Vagina (tissue), 2 donors: ENCODE results near the gene ADRB2. TPM values are rescaled to one million over a fixed set of nuclear protein-coding genes. Genes with fewer than 3 reads are reported as not detected.

Experiments
- DNase-seq, 2 donors: peaks; one replicate each; pipeline ENCODE4 v3.0.0-alpha.2; 2017; ENCODE audit errors: extremely low spot score in 2 of 2
- H3K27ac ChIP-seq: fragments of 200-600 bp; sonication (generic); one replicate; pipeline ENCODE4 v1.5.1; 2019
- H3K27me3 ChIP-seq: fragments of 200-600 bp; sonication (generic); one replicate; pipeline ENCODE4 v1.5.1; 2019
- H3K36me3 ChIP-seq, 2 donors: fragments of 200-600 bp; sonication (generic); one replicate each; pipeline ENCODE4 v1.5.1; 2017 to 2019
- H3K4me1 ChIP-seq: fragments of 200-600 bp; sonication (generic); one replicate; pipeline ENCODE4 v1.5.1; 2019
- H3K4me3 ChIP-seq, 2 donors: fragments of 200-600 bp; sonication (generic); 1 replicate in 1 of 2; 2 replicates in 1 of 2; pipeline ENCODE4 v1.5.1; 2016 to 2019
- H3K9me3 ChIP-seq: fragments of 200-600 bp; sonication (generic); one replicate; pipeline ENCODE4 v1.5.1; 2019
- CTCF ChIP-seq, 3 experiments: fragments of 450-650 bp in 2 of 3; fragments of 200-600 bp in 1 of 3; sonication (generic) in 1 of 3; IDR thresholded peaks; one replicate each; pipeline ENCODE4 v1.5.1; 2017 to 2019; ENCODE audit warnings: antibody characterized with exemption in 3 of 3, mild to moderate bottlenecking in 2 of 3, moderate library complexity in 2 of 3
- POLR2A ChIP-seq, 2 donors: fragments of 450-650 bp; IDR thresholded peaks; one replicate each; pipeline ENCODE4 v1.6.1; 2017; ENCODE audit warnings: antibody characterized with exemption in 2 of 2, mild to moderate bottlenecking in 2 of 2, moderate library complexity in 2 of 2
- POLR2AphosphoS5 ChIP-seq, 2 donors: sonication (generic); formaldehyde crosslinking; IDR thresholded peaks; one replicate each; pipeline ENCODE4 v1.9.0; 2017; ENCODE audit warnings: antibody characterized with exemption in 2 of 2, mild to moderate bottlenecking in 2 of 2, low read depth in 1 of 2; ENCODE audit not compliant: insufficient read depth in 1 of 2
- intact Hi-C: fragments of 100-400 bp; cut with DNase I; formaldehyde crosslinking; loops from one replicate; pipeline ENCODE4 v1.15.1; 2023
- total RNA-seq: library from RNA; depleted of rRNA; stranded (reverse); fragments of >200 nt; gene quantifications from one replicate; pipeline ENCODE4 v1.2.3, GENCODE V29; 2016

Gene ADRB2
- total RNA-seq, 1 donor from 2014 or later, result 43.2 TPM

DNA sequence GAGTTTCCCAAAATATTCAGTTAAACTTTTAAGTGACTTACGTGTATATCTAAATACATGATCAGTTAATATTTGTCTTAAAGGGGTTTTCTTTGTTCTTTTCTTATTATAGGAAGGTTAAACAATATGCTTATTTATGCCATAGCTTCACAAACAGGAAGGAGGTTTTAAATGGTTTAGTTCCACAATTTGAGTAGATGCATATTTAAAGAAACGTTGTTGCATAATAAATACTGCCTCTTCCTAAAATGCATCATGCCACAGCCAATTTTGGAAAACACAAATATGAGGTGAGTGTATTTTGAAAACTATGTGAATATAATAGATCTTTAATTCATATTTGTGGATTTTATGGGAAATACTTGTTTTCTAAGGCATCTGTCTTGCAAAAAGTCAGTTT lies 2.5 kb upstream of the ADRB2 start:
- DNase-seq, result no peak
- TF ChIP-seq CTCF (IDR thresholded peaks at IDR 0.05) (no peak), POLR2A (IDR thresholded peaks at IDR 0.05) (no peak), POLR2AphosphoS5 (IDR thresholded peaks at IDR 0.05; ENCODE audit: insufficient read depth in 1 of 2, low read depth in 1 of 2) (no peak)
- Histone ChIP-seq H3K4me3 (no peak overlapping the region), H3K9me3 (no peaks in the 10 kb centered on the region), H3K27me3 (no peaks in the 10 kb centered on the region), H3K27ac (no peak overlapping the region), H3K36me3 (no peaks in the 10 kb centered on the region), H3K4me1 (peaks cover 25% of the 10 kb centered on the region)
- intact Hi-C loops, result no loop called here

GRCh38 chr5:148825716-148826052 lies 727 bp upstream of the ADRB2 start:
- no peaks in the 10 kb centered on the region for H3K36me3 ChIP-seq
- H3K27me3 ChIP-seq, result no peaks in the 10 kb centered on the region
- no peak for TF ChIP-seq POLR2A (IDR thresholded peaks at IDR 0.05)
- TF ChIP-seq CTCF (IDR thresholded peaks at IDR 0.05), result no peak
- TF ChIP-seq POLR2AphosphoS5 (IDR thresholded peaks at IDR 0.05; ENCODE audit: insufficient read depth in 1 of 2, low read depth in 1 of 2), result no peak
- H3K4me1 ChIP-seq, result peaks cover 40% of the 10 kb centered on the region
- intact Hi-C loops, result no loop called here
- DNase-seq, result no peak
- H3K27ac ChIP-seq, result peak overlapping the region; percentile 75
- H3K4me3 ChIP-seq, result peak overlapping the region; percentile 61
- H3K9me3 ChIP-seq, result no peaks in the 10 kb centered on the region

- Histone ChIP-seq H3K27me3 (no peaks in the 10 kb centered on the region), H3K27ac (peak overlapping the region; percentile 73), H3K4me3 (peak overlapping the region; percentile 61), H3K4me1 (peaks cover 49% of the 10 kb centered on the region), H3K36me3 (no peaks in the 10 kb centered on the region), H3K9me3 (no peaks in the 10 kb centered on the region)
- intact Hi-C loops, result no loop called here
- TF ChIP-seq POLR2A (IDR thresholded peaks at IDR 0.05), result no peak
- TF ChIP-seq POLR2AphosphoS5 (IDR thresholded peaks at IDR 0.05; ENCODE audit: insufficient read depth in 1 of 2, low read depth in 1 of 2), result peak in 1 of 2 donors; percentile 72
- DNase-seq, result no peak
Observed at GRCh38 chr5:148826739-148827070, 294 bp downstream of the ADRB2 start.

DNA sequence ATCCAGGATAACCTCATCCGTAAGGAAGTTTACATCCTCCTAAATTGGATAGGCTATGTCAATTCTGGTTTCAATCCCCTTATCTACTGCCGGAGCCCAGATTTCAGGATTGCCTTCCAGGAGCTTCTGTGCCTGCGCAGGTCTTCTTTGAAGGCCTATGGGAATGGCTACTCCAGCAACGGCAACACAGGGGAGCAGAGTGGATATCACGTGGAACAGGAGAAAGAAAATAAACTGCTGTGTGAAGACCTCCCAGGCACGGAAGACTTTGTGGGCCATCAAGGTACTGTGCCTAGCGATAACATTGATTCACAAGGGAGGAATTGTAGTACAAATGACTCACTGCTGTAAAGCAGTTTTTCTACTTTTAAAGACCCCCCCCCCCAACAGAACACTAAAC lies 1.3 kb downstream of the ADRB2 start:
- H3K4me1 ChIP-seq, result peaks cover 59% of the 10 kb centered on the region

DNA sequence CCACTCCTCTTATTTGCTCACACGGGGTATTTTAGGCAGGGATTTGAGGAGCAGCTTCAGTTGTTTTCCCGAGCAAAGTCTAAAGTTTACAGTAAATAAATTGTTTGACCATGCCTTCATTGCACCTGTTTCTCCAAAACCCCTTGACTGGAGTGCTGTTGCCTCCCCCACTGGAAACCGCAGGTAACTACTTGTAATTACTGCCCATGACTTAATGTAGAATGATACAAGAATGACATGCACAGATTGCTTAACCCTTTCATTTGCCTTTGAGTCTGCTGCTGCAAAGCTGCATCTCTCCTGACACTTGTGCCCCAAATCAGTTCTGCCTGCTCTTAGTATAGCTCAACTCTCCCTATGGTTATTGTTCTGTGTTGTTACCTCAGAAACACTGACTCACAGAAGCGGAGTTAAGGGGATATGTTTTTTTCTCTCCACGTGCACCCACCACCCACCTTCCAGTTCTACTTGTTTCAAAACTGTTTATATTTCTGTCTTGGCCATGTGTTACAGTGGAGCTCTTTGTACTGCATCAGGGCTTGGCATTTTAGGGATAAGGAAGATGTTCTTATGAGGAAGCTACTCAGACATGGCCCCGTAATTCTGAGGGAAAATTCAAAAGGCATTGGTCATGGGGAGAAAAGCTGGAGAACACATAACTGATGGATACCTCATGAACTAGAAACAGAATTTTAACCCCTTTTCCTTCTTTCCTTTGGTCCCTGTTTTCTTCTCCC lies 2.3 kb downstream of the ADRB2 start:
- Histone ChIP-seq H3K9me3 (no peaks in the 10 kb centered on the region), H3K4me1 (peaks cover 68% of the 10 kb centered on the region), H3K27ac (peak overlapping the region; percentile 73), H3K4me3 (peak overlapping the region; percentile 61), H3K36me3 (no peaks in the 10 kb centered on the region), H3K27me3 (no peaks in the 10 kb centered on the region)
- intact Hi-C loops, result no loop called here
- TF ChIP-seq CTCF (IDR thresholded peaks at IDR 0.05), result no peak
- TF ChIP-seq POLR2A (IDR thresholded peaks at IDR 0.05), result no peak
- TF ChIP-seq POLR2AphosphoS5 (IDR thresholded peaks at IDR 0.05; ENCODE audit: insufficient read depth in 1 of 2, low read depth in 1 of 2), result no peak
- DNase-seq, result no peak

More for the DNA sequence above, 1.3 kb downstream of the ADRB2 start:
- intact Hi-C loops, result no loop called here
- Histone ChIP-seq H3K4me3 (peak overlapping the region; percentile 61), H3K9me3 (no peaks in the 10 kb centered on the region), H3K27me3 (no peaks in the 10 kb centered on the region), H3K27ac (peak overlapping the region; percentile 73), H3K36me3 (no peaks in the 10 kb centered on the region)
- TF ChIP-seq POLR2A (IDR thresholded peaks at IDR 0.05) (no peak), POLR2AphosphoS5 (IDR thresholded peaks at IDR 0.05; ENCODE audit: insufficient read depth in 1 of 2, low read depth in 1 of 2) (no peak), CTCF (IDR thresholded peaks at IDR 0.05) (no peak)
- DNase-seq, result no peak
